Activated CD8-positive, alpha-beta memory T cell treated with anti-CD3 and anti-CD28 coated beads for 36 hours (primary cell): Measurements from ENCODE around the gene STX12. TPM values are rescaled to one million over a fixed set of nuclear protein-coding genes. Genes with fewer than 3 reads are reported as not detected.

ENCODE experiments used
- CTCF ChIA-PET: fragments of 350-600 bp; sonication (Branson Sonifier 250); formaldehyde crosslinking; loops from one replicate; lab custom pipeline; 2021; ENCODE audit warnings: antibody characterized with exemption; lab: Charles Lee
- POLR2A ChIA-PET: fragments of 350-600 bp; sonication (Branson Sonifier 250); formaldehyde crosslinking; loops from one replicate; lab custom pipeline; 2021; ENCODE audit warnings: antibody characterized with exemption; lab: Charles Lee
- total RNA-seq, 2 experiments: library from RNA; stranded (reverse); gene quantifications; one replicate each; pipeline ENCODE4 v1.2.3, GENCODE V29; 2021

Gene STX12
- 10 to 100 TPM; 20.8 to 21.1 TPM for total RNA-seq

- ChIA-PET CTCF (interaction anchor here (0.7 to 1.6 kb wide), 5 partner anchors 18 to 171 kb away, joined by 3 to 4 read pairs (median 3); partner anchors contain the start of gene FAM76A), POLR2A (interaction anchor here (0.6 to 2.4 kb wide), 13 partner anchors 9 to 732 kb away, joined by 3 to 35 read pairs (median 4); partner anchors contain the start of genes FAM76A, IFI6, PPP1R8 and RCC1)
Measured at GRCh38 chr1:27772932-27773825, at the start of gene STX12. Gene STX12, plus strand, starts transcription at chr1:27773219. Its CDS starts 89 bp downstream, at chr1:27773308.

- POLR2A ChIA-PET = interaction anchor here (0.6 to 2.2 kb wide), 4 partner anchors 48 to 105 kb away, joined by 3 to 35 read pairs (median 4); partner anchors contain the start of genes IFI6, PPP1R8 and STX12
Measured at GRCh38 chr1:27724961-27725373, 48.1 kb upstream of the STX12 start.

GRCh38 chr1:27725374-27726172, 47.4 kb upstream of the STX12 start, which contains the start of gene FAM76A:
Gene FAM76A, plus strand, starts transcription at chr1:27725961. Its CDS starts 120 bp downstream, at chr1:27726081.
- ChIA-PET CTCF (interaction anchor here (0.6 to 1.3 kb wide), 4 partner anchors 47 to 524 kb away, joined by 3 to 8 read pairs (median 4); partner anchors contain the start of genes IFI6 and STX12), POLR2A (interaction anchor here (0.5 to 2.2 kb wide), 5 partner anchors 47 to 149 kb away, joined by 3 to 35 read pairs (median 4); partner anchors contain the start of genes IFI6, PPP1R8 and STX12)

More at GRCh38 chr1:27724961-27725373, 48.1 kb upstream of the STX12 start:
- CTCF ChIA-PET = interaction anchor here (1.1 to 1.3 kb wide), 2 partner anchors 48 to 54 kb away, joined by 3 to 8 read pairs; partner anchors contain the start of genes IFI6 and STX12

- POLR2A ChIA-PET = interaction anchor here (0.5 to 2.2 kb wide), 4 partner anchors 46 to 149 kb away, joined by 3 to 35 read pairs (median 4); partner anchors contain the start of genes IFI6, PPP1R8 and STX12
- CTCF ChIA-PET = interaction anchor here (0.6 to 1.3 kb wide), 4 partner anchors 46 to 523 kb away, joined by 3 to 8 read pairs (median 4); partner anchors contain the start of genes IFI6 and STX12
Measured at GRCh38 chr1:27726173-27727044, 46.6 kb upstream of the STX12 start.

GRCh38 chr1:27727126-27727525, 45.9 kb upstream of the STX12 start:
- POLR2A ChIA-PET = interaction anchor here (2.2 kb wide), 1 partner anchor 46 kb away, joined by 35 read pairs; the partner anchor contains the start of gene STX12
- CTCF ChIA-PET = interaction anchor here (1.0 kb wide), 1 partner anchor 427 kb away, joined by 8 read pairs; no protein-coding TSS in a partner anchor

GRCh38 chr1:27736252-27736651, 36.8 kb upstream of the STX12 start:
- POLR2A ChIA-PET = no interaction called here

GRCh38 chr1:27741121-27741520, 31.9 kb upstream of the STX12 start:
- ChIA-PET CTCF (interaction anchor here (0.6 to 0.7 kb wide), 2 partner anchors 80 to 546 kb away, joined by 3 to 4 read pairs; no protein-coding TSS in a partner anchor), POLR2A (interaction anchor here (0.7 kb wide), 2 partner anchors 18 to 165 kb away, joined by 3 to 7 read pairs; no protein-coding TSS in a partner anchor)

More at GRCh38 chr1:27736252-27736651, 36.8 kb upstream of the STX12 start:
- CTCF ChIA-PET = no interaction called here

- ChIA-PET CTCF (interaction anchor here (0.9 kb wide), 1 partner anchor 78 kb away, joined by 3 read pairs; no protein-coding TSS in a partner anchor), POLR2A (no interaction called here)
Measured at GRCh38 chr1:27744556-27744955, 28.5 kb upstream of the STX12 start.

- ChIA-PET CTCF (no interaction called here), POLR2A (no interaction called here)
Measured at GRCh38 chr1:27745466-27745865, 27.6 kb upstream of the STX12 start.

GRCh38 chr1:27752360-27752759, 20.7 kb upstream of the STX12 start:
- ChIA-PET CTCF (no interaction called here), POLR2A (no interaction called here)

- CTCF ChIA-PET = interaction anchor here (0.6 kb wide), 1 partner anchor 25 kb away, joined by 7 read pairs; no protein-coding TSS in a partner anchor
- POLR2A ChIA-PET = no interaction called here
Measured at GRCh38 chr1:27755286-27755685, 17.7 kb upstream of the STX12 start.

- CTCF ChIA-PET = no interaction called here
- POLR2A ChIA-PET = no interaction called here
Measured at GRCh38 chr1:27755865-27756264, 17.2 kb upstream of the STX12 start.

GRCh38 chr1:27759236-27759635, 13.8 kb upstream of the STX12 start:
- CTCF ChIA-PET = interaction anchor here (0.7 kb wide), 1 partner anchor 190 kb away, joined by 3 read pairs; no protein-coding TSS in a partner anchor
- POLR2A ChIA-PET = interaction anchor here (0.6 kb wide), 2 partner anchors 18 to 314 kb away, joined by 3 to 7 read pairs; no protein-coding TSS in a partner anchor

GRCh38 chr1:27760426-27760825, 12.6 kb upstream of the STX12 start:
- ChIA-PET POLR2A (no interaction called here), CTCF (interaction anchor here (0.7 kb wide), 1 partner anchor 142 kb away, joined by 8 read pairs; no protein-coding TSS in a partner anchor)

- POLR2A ChIA-PET = no interaction called here
- CTCF ChIA-PET = no interaction called here
Measured at GRCh38 chr1:27762033-27762432, 11.0 kb upstream of the STX12 start.

- CTCF ChIA-PET = no interaction called here
Measured at GRCh38 chr1:27763358-27763757, 9.7 kb upstream of the STX12 start.

GRCh38 chr1:27770293-27770830, 2.7 kb upstream of the STX12 start:
- ChIA-PET CTCF (no interaction called here), POLR2A (no interaction called here)

More at GRCh38 chr1:27763358-27763757, 9.7 kb upstream of the STX12 start:
- POLR2A ChIA-PET = interaction anchor here (0.6 kb wide), 1 partner anchor 33 kb away, joined by 4 read pairs; no protein-coding TSS in a partner anchor
